ENCODE measurements around the gene HYCC1. TPM values are rescaled to one million over a fixed set of nuclear protein-coding genes. Genes with fewer than 3 reads are reported as not detected.

The HYCC1 gene
- total RNA-seq, 1 experiment from 2014 or later = 23.5 TPM

DNA sequence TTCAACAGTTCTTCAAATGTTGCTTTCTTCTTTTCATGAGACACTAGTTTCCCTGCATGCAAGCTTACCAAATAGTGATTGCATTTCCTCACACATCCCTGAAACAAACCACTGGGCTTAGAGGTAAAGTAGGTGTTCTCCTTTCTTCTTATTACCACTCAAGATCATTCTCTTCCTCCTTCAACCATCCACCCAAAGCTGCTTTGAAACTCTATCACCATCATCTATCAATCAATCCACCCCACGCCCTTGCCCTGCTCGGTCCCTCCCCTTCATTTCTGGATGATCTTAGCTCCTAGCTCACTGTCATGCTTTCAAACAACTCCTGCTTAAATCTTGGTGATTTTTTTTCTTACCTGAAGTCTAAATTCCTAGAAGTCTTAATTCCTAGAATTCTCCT, 18.9 kb downstream of the HYCC1 start:
- Histone ChIP-seq H3K4me2 (ENCODE audit: low read length) (no peak overlapping the region), H2AFZ (ENCODE audit: low read depth, low read length, poor library complexity, severe bottlenecking) (no peak overlapping the region), H3K4me1 (ENCODE audit: control insufficient read depth in 1 of 2, insufficient read depth in 2 of 2, low read length in 2 of 2) (no peaks in the 10 kb centered on the region), H3K27ac (ENCODE audit: low read depth, low read length) (no peak overlapping the region), H4K20me1 (ENCODE audit: insufficient read depth) (no peaks in the 10 kb centered on the region), H3K4me3 (replicated peaks in 1 of 2; ENCODE audit: low read depth in 1 of 2, low read length in 2 of 2) (no peak overlapping the region), H3K79me2 (ENCODE audit: insufficient read depth, low read length) (peaks cover 3% of the 10 kb centered on the region; the same call in 1 of the 2 replicates), H3K9me3 (ENCODE audit: control insufficient read depth in 1 of 2, insufficient read depth in 1 of 2, low read depth in 1 of 2, low read length in 2 of 2) (no peaks in the 10 kb centered on the region), H3K36me3 (ENCODE audit: control insufficient read depth in 1 of 2, insufficient read depth in 2 of 2, low read length in 2 of 2) (no peaks in the 10 kb centered on the region), H3K27me3 (ENCODE audit: insufficient read depth, low read length) (no peaks in the 10 kb centered on the region), H3K9ac (ENCODE audit: low read length) (no peak overlapping the region), H3K9me2 (ENCODE audit: insufficient read depth) (no peaks in the 10 kb centered on the region)
- DNase-seq (ENCODE audit: low read depth, low spot score) = no peak
- ChIA-PET POLR2A (no interaction called here), CTCF (no interaction called here), RAD21 (ENCODE audit: low non-redundant PET in 1 of 2, low total read pairs in 2 of 2, uncharacterized antibody in 2 of 2, unreplicated experiment in 2 of 2) (no interaction called here)
- intact Hi-C loops (cut with micrococcal nuclease) = no loop called here
- no TSS peak for BruUV-seq (replicated peaks)
- TF ChIP-seq FOSL1 (IDR thresholded peaks at IDR 0.05; ENCODE audit: low read depth) = no peak
- TF ChIP-seq EZH2 (IDR thresholded peaks at IDR 0.05) = no peak
- no peak for ATAC-seq

DNA sequence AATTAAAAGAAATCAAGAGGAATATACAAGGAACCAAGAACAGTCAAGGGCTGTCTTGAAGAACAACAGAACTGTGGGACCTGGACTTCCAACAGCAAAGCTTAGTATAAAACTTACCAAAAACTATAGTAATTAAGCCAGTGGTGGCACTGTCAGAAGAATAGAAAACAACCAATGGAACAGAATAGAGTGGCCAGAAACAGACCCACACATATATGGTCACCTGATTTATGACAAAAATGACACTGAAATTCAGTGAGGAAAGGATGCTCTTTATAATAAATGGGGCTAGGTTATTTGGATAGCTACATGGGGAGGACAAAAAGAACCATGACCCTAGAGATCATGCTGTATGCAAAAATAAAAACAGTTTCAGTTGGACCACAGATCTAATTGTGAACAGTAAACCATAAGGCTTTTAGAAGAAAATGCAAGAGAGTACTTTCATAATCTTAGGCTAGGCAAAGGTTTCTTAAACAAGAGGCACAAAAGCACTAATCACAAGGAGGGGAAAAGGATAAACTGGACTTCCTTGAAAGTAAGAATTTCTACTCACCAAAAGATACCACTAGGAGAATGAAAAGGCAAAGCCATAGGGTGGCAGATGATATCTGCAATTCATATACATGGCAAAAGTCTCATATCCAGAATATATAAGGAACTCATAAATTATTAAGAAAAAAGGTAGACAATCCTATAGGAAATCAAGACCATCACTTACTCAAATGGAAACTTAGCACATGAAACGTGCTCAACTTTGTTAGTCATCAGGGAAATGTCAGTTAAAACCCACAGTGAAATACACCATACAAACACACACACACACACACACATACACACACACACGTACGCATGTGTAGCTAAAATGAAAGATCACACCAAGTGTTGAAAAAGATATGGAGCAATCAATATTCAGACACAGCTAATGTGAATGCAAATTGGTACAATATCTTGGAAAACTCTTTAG, 20.8 kb downstream of the HYCC1 start:
- no peaks in the 10 kb centered on the region for H3K36me3 ChIP-seq (ENCODE audit: control insufficient read depth in 1 of 2, insufficient read depth in 2 of 2, low read length in 2 of 2)
- DNase-seq (ENCODE audit: low read depth, low spot score) = no peak
- BruUV-seq (replicated peaks) = no TSS peak
- ATAC-seq = no peak
- no peaks in the 10 kb centered on the region for H3K9me2 ChIP-seq (ENCODE audit: insufficient read depth)
- H4K20me1 ChIP-seq (ENCODE audit: insufficient read depth) = no peaks in the 10 kb centered on the region
- TF ChIP-seq, protein P1, sequence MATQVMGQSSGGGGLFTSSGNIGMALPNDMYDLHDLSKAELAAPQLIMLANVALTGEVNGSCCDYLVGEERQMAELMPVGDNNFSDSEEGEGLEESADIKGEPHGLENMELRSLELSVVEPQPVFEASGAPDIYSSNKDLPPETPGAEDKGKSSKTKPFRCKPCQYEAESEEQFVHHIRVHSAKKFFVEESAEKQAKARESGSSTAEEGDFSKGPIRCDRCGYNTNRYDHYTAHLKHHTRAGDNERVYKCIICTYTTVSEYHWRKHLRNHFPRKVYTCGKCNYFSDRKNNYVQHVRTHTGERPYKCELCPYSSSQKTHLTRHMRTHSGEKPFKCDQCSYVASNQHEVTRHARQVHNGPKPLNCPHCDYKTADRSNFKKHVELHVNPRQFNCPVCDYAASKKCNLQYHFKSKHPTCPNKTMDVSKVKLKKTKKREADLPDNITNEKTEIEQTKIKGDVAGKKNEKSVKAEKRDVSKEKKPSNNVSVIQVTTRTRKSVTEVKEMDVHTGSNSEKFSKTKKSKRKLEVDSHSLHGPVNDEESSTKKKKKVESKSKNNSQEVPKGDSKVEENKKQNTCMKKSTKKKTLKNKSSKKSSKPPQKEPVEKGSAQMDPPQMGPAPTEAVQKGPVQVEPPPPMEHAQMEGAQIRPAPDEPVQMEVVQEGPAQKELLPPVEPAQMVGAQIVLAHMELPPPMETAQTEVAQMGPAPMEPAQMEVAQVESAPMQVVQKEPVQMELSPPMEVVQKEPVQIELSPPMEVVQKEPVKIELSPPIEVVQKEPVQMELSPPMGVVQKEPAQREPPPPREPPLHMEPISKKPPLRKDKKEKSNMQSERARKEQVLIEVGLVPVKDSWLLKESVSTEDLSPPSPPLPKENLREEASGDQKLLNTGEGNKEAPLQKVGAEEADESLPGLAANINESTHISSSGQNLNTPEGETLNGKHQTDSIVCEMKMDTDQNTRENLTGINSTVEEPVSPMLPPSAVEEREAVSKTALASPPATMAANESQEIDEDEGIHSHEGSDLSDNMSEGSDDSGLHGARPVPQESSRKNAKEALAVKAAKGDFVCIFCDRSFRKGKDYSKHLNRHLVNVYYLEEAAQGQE (IDR thresholded peaks at IDR 0.05; ENCODE audit: low read depth) = no peak
- no peak for TF ChIP-seq JUND (IDR thresholded peaks at IDR 0.05)
- TF ChIP-seq ELF1 (IDR thresholded peaks at IDR 0.05; ENCODE audit: borderline replicate concordance, low read depth) = no peak
- no peak for TF ChIP-seq YY1 (IDR thresholded peaks at IDR 0.05; ENCODE audit: extremely low read depth, insufficient replicate concordance, low read depth, low read length)
- no peak for TF ChIP-seq ZNF274 (IDR thresholded peaks at IDR 0.05; ENCODE audit: low read depth, low read length)
- no peak for TF ChIP-seq SRF (IDR thresholded peaks at IDR 0.05; ENCODE audit: low read depth)
- ChIA-PET RAD21 (ENCODE audit: low non-redundant PET in 1 of 2, low total read pairs in 2 of 2, uncharacterized antibody in 2 of 2, unreplicated experiment in 2 of 2) (no interaction called here), CTCF (no interaction called here), POLR2A (no interaction called here)
- H3K9me3 ChIP-seq (ENCODE audit: control insufficient read depth in 1 of 2, insufficient read depth in 1 of 2, low read depth in 1 of 2, low read length in 2 of 2) = no peaks in the 10 kb centered on the region
- no peak overlapping the region for H3K9ac ChIP-seq (ENCODE audit: low read length)
- no peak overlapping the region for H3K27ac ChIP-seq (ENCODE audit: low read depth, low read length)
- H3K4me2 ChIP-seq (ENCODE audit: low read length) = no peak overlapping the region
- no peak overlapping the region for H3K4me3 ChIP-seq (replicated peaks in 1 of 2; ENCODE audit: low read depth in 1 of 2, low read length in 2 of 2)
- H3K79me2 ChIP-seq (ENCODE audit: insufficient read depth, low read length) = no peaks in the 10 kb centered on the region; the same call in 1 of the 2 replicates
- no peaks in the 10 kb centered on the region for H3K4me1 ChIP-seq (ENCODE audit: control insufficient read depth in 1 of 2, insufficient read depth in 2 of 2, low read length in 2 of 2)
- H3K27me3 ChIP-seq (ENCODE audit: insufficient read depth, low read length) = no peaks in the 10 kb centered on the region
- H2AFZ ChIP-seq (ENCODE audit: low read depth, low read length, poor library complexity, severe bottlenecking) = no peak overlapping the region
- intact Hi-C loops (cut with micrococcal nuclease) = loop anchor here (1.0 kb wide), 1 partner anchor 9 kb away; no protein-coding TSS in a partner anchor
